WTC11 (cell line): ENCODE measurements around the gene FIZ1. TPM values are rescaled to one million over a fixed set of nuclear protein-coding genes. Genes with fewer than 3 reads are reported as not detected.

ENCODE experiments used
- ATAC-seq: fragments of 200-7000 bp; cut with Tn5 transposase; 2 replicates; pipeline ENCODE4 v1.10.0; 2021; ENCODE audit warnings: mild to moderate bottlenecking, moderate library complexity
- CTCF ChIA-PET: fragments of 300-600 bp; sonication (Branson Sonifier 250); formaldehyde crosslinking; loops from one replicate; lab custom pipeline; 2021; ENCODE audit warnings: antibody characterized with exemption; lab: Charles Lee
- POLR2A ChIA-PET: fragments of 350-600 bp; sonication (Branson Sonifier 250); formaldehyde crosslinking; loops from one replicate; lab custom pipeline; 2021; ENCODE audit warnings: antibody characterized with exemption; lab: Charles Lee
- DNase-seq: peaks from one replicate; pipeline ENCODE4 v3.0.0; 2021; ENCODE audit warnings: low spot score
- H3K27ac Mint-ChIP-seq: 2 replicates; pipeline ENCODE4 v1.8.0; 2021; ENCODE audit warnings: mixed read lengths
- H3K27me3 Mint-ChIP-seq: 2 replicates; pipeline ENCODE4 v1.8.0; 2021; ENCODE audit warnings: low read depth, mild to moderate bottlenecking, moderate library complexity, mixed read lengths
- H3K36me3 Mint-ChIP-seq: 2 replicates; pipeline ENCODE4 v1.8.0; 2021; ENCODE audit warnings: mixed read lengths
- H3K4me1 Mint-ChIP-seq: 2 replicates; pipeline ENCODE4 v1.8.0; 2022; ENCODE audit warnings: mixed read lengths
- H3K4me3 Mint-ChIP-seq: 2 replicates; pipeline ENCODE4 v1.8.0; 2021; ENCODE audit warnings: mild to moderate bottlenecking, moderate library complexity, mixed read lengths
- H3K9me3 Mint-ChIP-seq: 2 replicates; pipeline ENCODE4 v1.8.0; 2021; ENCODE audit warnings: mixed read lengths
- ARID4B ChIP-seq: sonication (generic); formaldehyde crosslinking; IDR thresholded peaks from 2 replicates; pipeline ENCODE4 v1.8.0; 2023; ENCODE audit warnings: missing genetic modification reagents, mild to moderate bottlenecking, borderline replicate concordance
- ELF4 ChIP-seq: sonication (generic); formaldehyde crosslinking; IDR thresholded peaks from 2 replicates; pipeline ENCODE4 v1.8.1; 2022; ENCODE audit warnings: low read depth, mild to moderate bottlenecking, moderate library complexity, missing genetic modification reagents
- FOXK1 ChIP-seq: sonication (generic); formaldehyde crosslinking; IDR thresholded peaks from 2 replicates; pipeline ENCODE4 v1.8.0; 2022; ENCODE audit warnings: mild to moderate bottlenecking, moderate library complexity, missing genetic modification reagents
- JAZF1 ChIP-seq: fragments of 250-450 bp; sonication (Bioruptor Pico); IDR thresholded peaks from 2 replicates; pipeline ENCODE4 v1.9.0; 2021; ENCODE audit warnings: moderate library complexity, mild to moderate bottlenecking, inconsistent platforms
- JUN ChIP-seq: sonication (generic); formaldehyde crosslinking; IDR thresholded peaks from 2 replicates; pipeline ENCODE4 v1.8.0; 2023; ENCODE audit warnings: mild to moderate bottlenecking, missing genetic modification reagents
- RELA ChIP-seq: sonication (generic); formaldehyde crosslinking; IDR thresholded peaks from 2 replicates; pipeline ENCODE4 v1.8.1; 2022; ENCODE audit warnings: missing genetic modification reagents, mild to moderate bottlenecking, borderline replicate concordance
- SOX15 ChIP-seq: fragments of 250-450 bp; sonication (Bioruptor Pico); IDR thresholded peaks from 2 replicates; pipeline ENCODE4 v1.9.0; 2021; ENCODE audit warnings: mild to moderate bottlenecking
- TCF7 ChIP-seq: sonication (generic); formaldehyde crosslinking; IDR thresholded peaks from 2 replicates; pipeline ENCODE4 v1.8.0; 2022; ENCODE audit warnings: mild to moderate bottlenecking, low read depth, missing genetic modification reagents, moderate library complexity
- ZNF263 ChIP-seq: sonication (generic); formaldehyde crosslinking; IDR thresholded peaks from 2 replicates; pipeline ENCODE4 v1.8.1; 2022; ENCODE audit warnings: low read depth, mild to moderate bottlenecking, moderate library complexity, missing genetic modification reagents
- ZSCAN18 ChIP-seq: fragments of 250-450 bp; sonication (Bioruptor Pico); IDR thresholded peaks from 2 replicates; pipeline ENCODE4 v2.1.2; 2022; ENCODE audit warnings: mild to moderate bottlenecking, moderate library complexity
- total RNA-seq: library from RNA; stranded (reverse); gene quantifications from 3 replicates; pipeline ENCODE4 v1.2.3, GENCODE V29; 2021
- TF ChIP-seq, protein P1 (sequence below): fragments of 250-450 bp; sonication (Bioruptor Pico); IDR thresholded peaks from 2 replicates; pipeline ENCODE4 v1.9.0; 2021; ENCODE audit warnings: mild to moderate bottlenecking, borderline replicate concordance
- TF ChIP-seq, protein P2 (sequence below): sonication (generic); formaldehyde crosslinking; IDR thresholded peaks from 2 replicates; pipeline ENCODE4 v1.8.1; 2022; ENCODE audit warnings: missing genetic modification reagents, borderline replicate concordance
- TF ChIP-seq, protein P3 (sequence below): sonication (generic); formaldehyde crosslinking; IDR thresholded peaks from 2 replicates; pipeline ENCODE4 v1.8.1; 2023; ENCODE audit warnings: mild to moderate bottlenecking, missing genetic modification reagents

The FIZ1 gene
- total RNA-seq, 1 experiment from 2014 or later: 20.1 TPM

GRCh38 chr19:55591555-55591954 is 7.8 kb downstream of the FIZ1 start (continued):
- TF ChIP-seq, protein P1, sequence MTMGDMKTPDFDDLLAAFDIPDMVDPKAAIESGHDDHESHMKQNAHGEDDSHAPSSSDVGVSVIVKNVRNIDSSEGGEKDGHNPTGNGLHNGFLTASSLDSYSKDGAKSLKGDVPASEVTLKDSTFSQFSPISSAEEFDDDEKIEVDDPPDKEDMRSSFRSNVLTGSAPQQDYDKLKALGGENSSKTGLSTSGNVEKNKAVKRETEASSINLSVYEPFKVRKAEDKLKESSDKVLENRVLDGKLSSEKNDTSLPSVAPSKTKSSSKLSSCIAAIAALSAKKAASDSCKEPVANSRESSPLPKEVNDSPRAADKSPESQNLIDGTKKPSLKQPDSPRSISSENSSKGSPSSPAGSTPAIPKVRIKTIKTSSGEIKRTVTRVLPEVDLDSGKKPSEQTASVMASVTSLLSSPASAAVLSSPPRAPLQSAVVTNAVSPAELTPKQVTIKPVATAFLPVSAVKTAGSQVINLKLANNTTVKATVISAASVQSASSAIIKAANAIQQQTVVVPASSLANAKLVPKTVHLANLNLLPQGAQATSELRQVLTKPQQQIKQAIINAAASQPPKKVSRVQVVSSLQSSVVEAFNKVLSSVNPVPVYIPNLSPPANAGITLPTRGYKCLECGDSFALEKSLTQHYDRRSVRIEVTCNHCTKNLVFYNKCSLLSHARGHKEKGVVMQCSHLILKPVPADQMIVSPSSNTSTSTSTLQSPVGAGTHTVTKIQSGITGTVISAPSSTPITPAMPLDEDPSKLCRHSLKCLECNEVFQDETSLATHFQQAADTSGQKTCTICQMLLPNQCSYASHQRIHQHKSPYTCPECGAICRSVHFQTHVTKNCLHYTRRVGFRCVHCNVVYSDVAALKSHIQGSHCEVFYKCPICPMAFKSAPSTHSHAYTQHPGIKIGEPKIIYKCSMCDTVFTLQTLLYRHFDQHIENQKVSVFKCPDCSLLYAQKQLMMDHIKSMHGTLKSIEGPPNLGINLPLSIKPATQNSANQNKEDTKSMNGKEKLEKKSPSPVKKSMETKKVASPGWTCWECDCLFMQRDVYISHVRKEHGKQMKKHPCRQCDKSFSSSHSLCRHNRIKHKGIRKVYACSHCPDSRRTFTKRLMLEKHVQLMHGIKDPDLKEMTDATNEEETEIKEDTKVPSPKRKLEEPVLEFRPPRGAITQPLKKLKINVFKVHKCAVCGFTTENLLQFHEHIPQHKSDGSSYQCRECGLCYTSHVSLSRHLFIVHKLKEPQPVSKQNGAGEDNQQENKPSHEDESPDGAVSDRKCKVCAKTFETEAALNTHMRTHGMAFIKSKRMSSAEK (CRISPR knock-in tag): no peak
- TF ChIP-seq ZNF263 (CRISPR knock-in tag) (no peak), RELA (no peak), JAZF1 (CRISPR knock-in tag) (no peak), ELF4 (no peak), ZSCAN18 (no peak), SOX15 (no peak)
- TF ChIP-seq, protein P2, sequence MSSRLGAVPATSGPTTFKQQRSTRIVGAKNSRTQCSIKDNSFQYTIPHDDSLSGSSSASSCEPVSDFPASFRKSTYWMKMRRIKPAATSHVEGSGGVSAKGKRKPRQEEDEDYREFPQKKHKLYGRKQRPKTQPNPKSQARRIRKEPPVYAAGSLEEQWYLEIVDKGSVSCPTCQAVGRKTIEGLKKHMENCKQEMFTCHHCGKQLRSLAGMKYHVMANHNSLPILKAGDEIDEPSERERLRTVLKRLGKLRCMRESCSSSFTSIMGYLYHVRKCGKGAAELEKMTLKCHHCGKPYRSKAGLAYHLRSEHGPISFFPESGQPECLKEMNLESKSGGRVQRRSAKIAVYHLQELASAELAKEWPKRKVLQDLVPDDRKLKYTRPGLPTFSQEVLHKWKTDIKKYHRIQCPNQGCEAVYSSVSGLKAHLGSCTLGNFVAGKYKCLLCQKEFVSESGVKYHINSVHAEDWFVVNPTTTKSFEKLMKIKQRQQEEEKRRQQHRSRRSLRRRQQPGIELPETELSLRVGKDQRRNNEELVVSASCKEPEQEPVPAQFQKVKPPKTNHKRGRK (CRISPR knock-in tag): no peak
- TF ChIP-seq, all 79 proteins: peak for 0

GRCh38 chr19:55590617-55591016 is 8.7 kb downstream of the FIZ1 start:
- no peak for TF ChIP-seq FOXK1 (CRISPR knock-in tag)
- no peak for TF ChIP-seq ARID4B
- TF ChIP-seq, protein P3, sequence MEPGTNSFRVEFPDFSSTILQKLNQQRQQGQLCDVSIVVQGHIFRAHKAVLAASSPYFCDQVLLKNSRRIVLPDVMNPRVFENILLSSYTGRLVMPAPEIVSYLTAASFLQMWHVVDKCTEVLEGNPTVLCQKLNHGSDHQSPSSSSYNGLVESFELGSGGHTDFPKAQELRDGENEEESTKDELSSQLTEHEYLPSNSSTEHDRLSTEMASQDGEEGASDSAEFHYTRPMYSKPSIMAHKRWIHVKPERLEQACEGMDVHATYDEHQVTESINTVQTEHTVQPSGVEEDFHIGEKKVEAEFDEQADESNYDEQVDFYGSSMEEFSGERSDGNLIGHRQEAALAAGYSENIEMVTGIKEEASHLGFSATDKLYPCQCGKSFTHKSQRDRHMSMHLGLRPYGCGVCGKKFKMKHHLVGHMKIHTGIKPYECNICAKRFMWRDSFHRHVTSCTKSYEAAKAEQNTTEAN (CRISPR knock-in tag): no peak
- no peak for TF ChIP-seq JUN
- TF ChIP-seq TCF7 (CRISPR knock-in tag): no peak
- TF ChIP-seq, all 79 proteins: peak for 0
- DNase-seq: peak; percentile 53
- Mint-ChIP-seq H3K4me1 (peaks cover 31% of the 10 kb centered on the region), H3K4me3 (no peak overlapping the region), H3K9me3 (no peaks in the 10 kb centered on the region), H3K27ac (peak overlapping the region; percentile 49; the same call in 1 of the 2 replicates), H3K27me3 (peaks cover 17% of the 10 kb centered on the region), H3K36me3 (peaks cover 10% of the 10 kb centered on the region)
- peak; percentile 15; the same call in 1 of the 2 replicates for ATAC-seq
- ChIA-PET CTCF (interaction anchor here (1.0 kb wide), 1 partner anchor 16 kb away, joined by 3 read pairs; no protein-coding TSS in a partner anchor), POLR2A (no interaction called here)
